ENCODE measurements around the gene RPL4.

RPL4 gene

GRCh38 chr15:66454143-66454542 is 50.5 kb downstream of the RPL4 start:
- DNase-seq = no peak

- DNase-seq = no peak
Observed at GRCh38 chr15:66452971-66453580, 51.6 kb downstream of the RPL4 start.

- DNase-seq = no peak
Observed at GRCh38 chr15:66452420-66452819, 52.2 kb downstream of the RPL4 start.
